Neural crest cell (in vitro differentiated cells): ENCODE data around the gene TDRD7. TPM values are rescaled to one million over a fixed set of nuclear protein-coding genes. Genes with fewer than 3 reads are reported as not detected.
A peak's percentile ranks its signal among the peaks of the same experiment; 100 is the strongest.

Source experiments
- DNase-seq: peaks from one replicate; pipeline ENCODE4 v3.0.0; 2021; ENCODE audit warnings: low read depth, mixed read lengths, low spot score
- H3K27ac Mint-ChIP-seq: one replicate; pipeline ENCODE4 v1.8.0; 2021; ENCODE audit warnings: mild to moderate bottlenecking, mixed read lengths; ENCODE audit not compliant: unreplicated experiment
- H3K27me3 Mint-ChIP-seq: 2 replicates; pipeline ENCODE4 v1.8.0; 2021; ENCODE audit warnings: low read depth, mild to moderate bottlenecking, mixed read lengths
- H3K36me3 Mint-ChIP-seq: 2 replicates; pipeline ENCODE4 v1.8.0; 2021; ENCODE audit warnings: low read depth, mild to moderate bottlenecking, mixed read lengths
- H3K4me1 Mint-ChIP-seq: 2 replicates; pipeline ENCODE4 v1.8.0; 2021; ENCODE audit warnings: mixed read lengths
- H3K4me3 Mint-ChIP-seq: one replicate; pipeline ENCODE4 v1.8.0; 2021; ENCODE audit warnings: mild to moderate bottlenecking, mixed read lengths
- H3K9me3 Mint-ChIP-seq: 2 replicates; pipeline ENCODE4 v1.8.0; 2021; ENCODE audit warnings: mixed read lengths
- CTCF ChIP-seq: fragments of 200-600 bp; sonication (generic); conservative IDR thresholded peaks from 2 replicates; pipeline ENCODE4 v1.5.0; 2021; ENCODE audit warnings: antibody characterized with exemption, mild to moderate bottlenecking
- total RNA-seq: library from RNA; stranded (reverse); gene quantifications from 2 replicates; pipeline ENCODE4 v1.2.1, GENCODE V29; 2021

The TDRD7 gene
- total RNA-seq, 1 donor from 2014 or later = 1.5 TPM

DNA sequence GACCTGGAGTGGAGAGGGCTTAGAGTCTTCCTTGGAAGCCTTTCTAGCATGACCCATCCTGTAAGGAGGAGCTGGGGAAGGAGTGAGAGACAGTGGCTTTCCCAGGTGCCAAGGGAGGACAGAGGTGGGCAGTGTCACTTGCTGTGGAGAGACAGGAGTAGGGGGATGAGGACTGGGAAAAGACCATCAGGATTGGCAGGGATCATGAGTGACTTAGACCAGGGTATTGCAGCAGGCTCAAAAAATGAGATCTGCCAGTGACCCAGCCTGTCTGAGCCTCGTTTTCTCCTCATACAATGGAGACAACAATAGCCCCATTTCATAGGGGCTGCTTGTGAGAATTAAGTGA lies 91.9 kb downstream of the TDRD7 start:
- DNase-seq = no peak
- TF ChIP-seq CTCF = no peak
- Mint-ChIP-seq H3K36me3 (peaks cover 5% of the 10 kb centered on the region), H3K27ac (no peak overlapping the region), H3K4me3 (peak overlapping the region; percentile 44), H3K9me3 (no peaks in the 10 kb centered on the region), H3K4me1 (peaks cover 11% of the 10 kb centered on the region), H3K27me3 (peaks cover 31% of the 10 kb centered on the region)

GRCh38 chr9:97504381-97505216 lies 92.7 kb downstream of the TDRD7 start:
- no peak overlapping the region for H3K27ac Mint-ChIP-seq
- H3K27me3 Mint-ChIP-seq = peaks cover 27% of the 10 kb centered on the region
- TF ChIP-seq CTCF = no peak
- H3K9me3 Mint-ChIP-seq = no peaks in the 10 kb centered on the region
- no peak for DNase-seq
- no peak overlapping the region for H3K4me3 Mint-ChIP-seq
- H3K4me1 Mint-ChIP-seq = peaks cover 11% of the 10 kb centered on the region
- peaks cover 5% of the 10 kb centered on the region for H3K36me3 Mint-ChIP-seq

DNA sequence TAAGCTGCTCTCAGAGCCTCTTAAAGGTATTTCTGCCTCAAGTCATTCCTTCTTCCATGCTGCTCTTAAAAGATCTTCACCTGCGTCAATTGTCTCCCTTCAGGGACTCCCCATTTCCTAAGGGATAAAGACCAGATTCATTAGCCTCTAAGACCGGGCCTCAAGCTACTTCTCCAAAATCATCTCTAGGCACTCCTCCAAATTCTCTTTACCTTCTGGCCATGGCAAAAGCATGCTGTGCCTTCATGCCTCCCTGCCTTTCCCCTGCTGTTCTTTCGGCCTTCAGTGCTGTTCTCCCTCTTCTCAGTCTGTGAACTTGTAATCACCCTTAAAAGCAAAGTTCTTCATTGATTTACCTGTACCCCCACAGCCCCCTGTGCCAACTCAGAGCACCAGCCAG lies 93.9 kb downstream of the TDRD7 start:
- Mint-ChIP-seq H3K4me3 (no peak overlapping the region), H3K27ac (no peak overlapping the region), H3K4me1 (peaks cover 11% of the 10 kb centered on the region), H3K9me3 (no peaks in the 10 kb centered on the region), H3K36me3 (peaks cover 5% of the 10 kb centered on the region), H3K27me3 (peaks cover 17% of the 10 kb centered on the region)
- no peak for DNase-seq
- TF ChIP-seq CTCF = no peak

DNA sequence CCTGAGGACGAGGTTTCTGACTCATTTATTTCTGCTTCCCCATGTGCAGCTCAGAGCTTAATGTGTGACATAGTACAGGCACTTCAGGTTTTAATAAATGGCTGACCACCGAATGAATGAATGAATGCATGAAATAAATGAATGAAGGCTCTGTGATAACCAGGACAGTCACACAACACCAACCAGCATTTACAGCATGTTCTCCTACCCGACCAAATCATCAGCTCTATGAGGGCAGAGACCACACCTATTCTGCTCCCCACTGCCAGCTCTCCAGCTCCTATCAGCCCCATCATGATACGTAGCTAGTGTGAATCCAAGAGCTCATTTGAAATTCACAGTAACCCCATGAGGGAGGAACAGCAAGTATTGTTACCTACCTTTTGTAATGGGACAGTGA lies 94.4 kb downstream of the TDRD7 start:
- H3K4me3 Mint-ChIP-seq = no peak overlapping the region
- H3K27me3 Mint-ChIP-seq = peaks cover 13% of the 10 kb centered on the region
- no peak for TF ChIP-seq CTCF
- H3K36me3 Mint-ChIP-seq = peaks cover 5% of the 10 kb centered on the region
- no peak overlapping the region for H3K27ac Mint-ChIP-seq
- H3K4me1 Mint-ChIP-seq = peaks cover 8% of the 10 kb centered on the region
- H3K9me3 Mint-ChIP-seq = no peaks in the 10 kb centered on the region
- DNase-seq = no peak

GRCh38 chr9:97506787-97507186 lies 94.9 kb downstream of the TDRD7 start:
- Mint-ChIP-seq H3K4me1 (peaks cover 8% of the 10 kb centered on the region), H3K36me3 (peaks cover 5% of the 10 kb centered on the region), H3K27ac (no peak overlapping the region), H3K9me3 (no peaks in the 10 kb centered on the region), H3K4me3 (no peak overlapping the region), H3K27me3 (peaks cover 12% of the 10 kb centered on the region)
- DNase-seq = no peak
- TF ChIP-seq CTCF = no peak
